GM23338 (cell line): ENCODE data around the gene KIF5A. TPM values are rescaled to one million over a fixed set of nuclear protein-coding genes. Genes with fewer than 3 reads are reported as not detected.

Experiments
- ATAC-seq: fragments of 200-7000 bp; cut with Tn5 transposase; 3 replicates; pipeline ENCODE4 v1.9.1; 2020
- DNase-seq: peaks from one replicate; pipeline ENCODE4 v3.0.0-alpha.2; 2015; ENCODE audit warnings: low spot score
- H2AFZ ChIP-seq: fragments of 200-600 bp; sonication (generic); 2 replicates; pipeline ENCODE4 v1.8.0; 2016; ENCODE audit warnings: antibody characterized with exemption, mild to moderate bottlenecking, moderate library complexity
- H3F3A ChIP-seq: fragments of 200-600 bp; sonication (generic); replicated peaks from 2 replicates; pipeline ENCODE4 v1.8.0; 2017; ENCODE audit warnings: antibody characterized with exemption, mixed run types, low read depth
- H3K27ac ChIP-seq: fragments of 200-600 bp; sonication (generic); 2 replicates; pipeline ENCODE4 v1.6.1; 2016; ENCODE audit warnings: low read depth
- H3K27me3 ChIP-seq: fragments of 200-600 bp; sonication (generic); 2 replicates; pipeline ENCODE4 v1.8.0; 2016; ENCODE audit warnings: mild to moderate bottlenecking, mixed run types, moderate library complexity; ENCODE audit not compliant: insufficient read depth
- H3K36me3 ChIP-seq: fragments of 200-600 bp; sonication (generic); 2 replicates; pipeline ENCODE4 v1.8.0; 2016; ENCODE audit warnings: mild to moderate bottlenecking; ENCODE audit not compliant: insufficient read depth
- H3K4me1 ChIP-seq: fragments of 200-600 bp; sonication (generic); 2 replicates; pipeline ENCODE4 v1.8.0; 2016; ENCODE audit warnings: mild to moderate bottlenecking, moderate library complexity; ENCODE audit not compliant: insufficient read depth
- H3K4me2 ChIP-seq: fragments of 200-600 bp; sonication (generic); 2 replicates; pipeline ENCODE4 v1.7.1; 2017; ENCODE audit warnings: mixed run types
- H3K4me3 ChIP-seq: fragments of 200-600 bp; sonication (generic); 2 replicates; pipeline ENCODE4 v1.6.1; 2016; ENCODE audit warnings: mixed run types
- H3K79me2 ChIP-seq: fragments of 200-600 bp; sonication (generic); replicated peaks from 2 replicates; pipeline ENCODE4 v1.8.0; 2017; ENCODE audit warnings: mild to moderate bottlenecking; ENCODE audit not compliant: insufficient read depth
- H3K9me2 ChIP-seq: fragments of 200-600 bp; sonication (generic); 2 replicates; pipeline ENCODE4 v1.8.0; 2017; ENCODE audit not compliant: insufficient read depth
- H4K20me1 ChIP-seq: fragments of 200-600 bp; sonication (generic); replicated peaks from 2 replicates; pipeline ENCODE4 v1.8.0; 2017; ENCODE audit warnings: mild to moderate bottlenecking; ENCODE audit not compliant: insufficient read depth
- H3K27ac Mint-ChIP-seq: 2 replicates; pipeline ENCODE4 v1.8.0; 2020; ENCODE audit warnings: inconsistent platforms, mild to moderate bottlenecking, moderate library complexity, mixed read lengths
- H3K27me3 Mint-ChIP-seq: 3 replicates; pipeline ENCODE4 v1.8.0; 2022; ENCODE audit warnings: low read depth, mild to moderate bottlenecking, moderate library complexity, mixed read lengths, inconsistent platforms; ENCODE audit not compliant: insufficient read depth, poor library complexity
- H3K36me3 Mint-ChIP-seq: 3 replicates; pipeline ENCODE4 v1.8.0; 2021; ENCODE audit warnings: low read depth, mild to moderate bottlenecking, inconsistent platforms, moderate library complexity, mixed read lengths
- H3K4me1 Mint-ChIP-seq: 3 replicates; pipeline ENCODE4 v1.8.0; 2020; ENCODE audit warnings: mild to moderate bottlenecking, inconsistent platforms, mixed read lengths
- H3K4me3 Mint-ChIP-seq: 3 replicates; pipeline ENCODE4 v1.8.0; 2021; ENCODE audit warnings: moderate library complexity, mild to moderate bottlenecking, inconsistent platforms, mixed read lengths
- H3K9me3 Mint-ChIP-seq: 3 replicates; pipeline ENCODE4 v1.8.0; 2020; ENCODE audit warnings: moderate library complexity, mild to moderate bottlenecking, inconsistent platforms, mixed read lengths
- CREB1 ChIP-seq: fragments of 250-450 bp; sonication (Bioruptor Pico); IDR thresholded peaks from 2 replicates; pipeline ENCODE4 v1.5.0; 2020; ENCODE audit warnings: low read depth, mild to moderate bottlenecking, moderate library complexity
- ETS1 ChIP-seq: IDR thresholded peaks from 2 replicates; pipeline ENCODE4 v1.6.1; 2016; ENCODE audit warnings: antibody characterized with exemption
- EZH2 ChIP-seq: fragments of 200-600 bp; sonication (generic); IDR thresholded peaks from one replicate; pipeline ENCODE4 v1.8.0; 2017; ENCODE audit warnings: antibody characterized with exemption, mild to moderate bottlenecking, low read depth; ENCODE audit not compliant: unreplicated experiment
- EZH2phosphoT487 ChIP-seq: fragments of 200-600 bp; sonication (generic); IDR thresholded peaks from one replicate; pipeline ENCODE4 v1.8.1; 2018; ENCODE audit warnings: antibody characterized with exemption; ENCODE audit not compliant: unreplicated experiment
- JUNB ChIP-seq: IDR thresholded peaks from one replicate; pipeline ENCODE4 v1.6.1; 2016; ENCODE audit warnings: antibody characterized with exemption; ENCODE audit not compliant: unreplicated experiment
- STAT1 ChIP-seq: IDR thresholded peaks from one replicate; pipeline ENCODE4 v1.6.1; 2016; ENCODE audit warnings: antibody characterized with exemption; ENCODE audit not compliant: unreplicated experiment
- ZNF114 ChIP-seq: fragments of 250-450 bp; sonication (Bioruptor Pico); IDR thresholded peaks from 2 replicates; pipeline ENCODE4 v1.5.0; 2020; ENCODE audit warnings: mild to moderate bottlenecking, moderate library complexity
- polyA plus RNA-seq: library from polyadenylated mRNA; unstranded; fragments of >200 nt; fragmentation: Nextera tagmentation; extraction: Ambion mirVana; gene quantifications from 2 replicates; pipeline ENCODE4 v1.2.1, GENCODE V29; 2016
- total RNA-seq: library from RNA; depleted of rRNA; stranded (reverse); fragments of >200 nt; shearing (Covaris generic); gene quantifications from 2 replicates; pipeline ENCODE4 v1.2.3, GENCODE V29; 2014

Gene KIF5A
- total and polyA plus RNA-seq, 2 experiments from 2014 or later, result 11.1 to 21.3 TPM

GRCh38 chr12:57628280-57629191, 78.7 kb downstream of the KIF5A start:
- peaks cover 22% of the 10 kb centered on the region for H4K20me1 ChIP-seq
- no peaks in the 10 kb centered on the region for H3K9me3 Mint-ChIP-seq
- ATAC-seq, result no peak
- no peaks in the 10 kb centered on the region for H3K36me3 ChIP-seq
- H3K79me2 ChIP-seq, result no peaks in the 10 kb centered on the region
- H3K27ac ChIP-seq, result no peak overlapping the region
- peaks cover 28% of the 10 kb centered on the region for H3K4me1 Mint-ChIP-seq
- peaks cover 100% of the 10 kb centered on the region for H3K27me3 ChIP-seq
- no peaks in the 10 kb centered on the region for H3K9me2 ChIP-seq
- H3K36me3 Mint-ChIP-seq, result no peaks in the 10 kb centered on the region
- H3K27ac Mint-ChIP-seq, result no peak overlapping the region
- peak overlapping the region; percentile 63 for H3K4me3 Mint-ChIP-seq
- peaks cover 94% of the 10 kb centered on the region for H3K27me3 Mint-ChIP-seq
- peak overlapping the region; percentile 84 for H2AFZ ChIP-seq
- H3K4me1 ChIP-seq, result peaks cover 21% of the 10 kb centered on the region
- TF ChIP-seq JUNB, result no peak
- TF ChIP-seq EZH2, result peak; percentile 92
- DNase-seq, result no peak
- H3F3A ChIP-seq, result peaks cover 12% of the 10 kb centered on the region; the same call in 1 of the 2 replicates
- peak overlapping the region; percentile 84 for H3K4me2 ChIP-seq
- H3K4me3 ChIP-seq, result peak overlapping the region; percentile 55

- H3K27ac ChIP-seq, result no peak overlapping the region
- Mint-ChIP-seq H3K36me3 (no peaks in the 10 kb centered on the region), H3K27me3 (peaks cover 85% of the 10 kb centered on the region), H3K27ac (no peak overlapping the region), H3K4me1 (peaks cover 29% of the 10 kb centered on the region), H3K9me3 (no peaks in the 10 kb centered on the region), H3K4me3 (no peak overlapping the region)
- H3K79me2 ChIP-seq, result no peaks in the 10 kb centered on the region
- peaks cover 24% of the 10 kb centered on the region for H3K4me1 ChIP-seq
- H3K9me2 ChIP-seq, result no peaks in the 10 kb centered on the region
- DNase-seq (no peak), ATAC-seq (no peak)
- H4K20me1 ChIP-seq, result peaks cover 22% of the 10 kb centered on the region
- TF ChIP-seq EZH2phosphoT487 (no peak), ZNF114 (CRISPR knock-in tag) (no peak)
- H2AFZ ChIP-seq, result no peak overlapping the region
- H3K4me2 ChIP-seq, result no peak overlapping the region
- no peak overlapping the region for H3K4me3 ChIP-seq
- H3F3A ChIP-seq, result peaks cover 12% of the 10 kb centered on the region; the same call in 1 of the 2 replicates
- H3K36me3 ChIP-seq, result no peaks in the 10 kb centered on the region
- H3K27me3 ChIP-seq, result peaks cover 100% of the 10 kb centered on the region
Observed at GRCh38 chr12:57629897-57630471, 80.1 kb downstream of the KIF5A start.

- peak overlapping the region; percentile 73 for H3K4me3 Mint-ChIP-seq
- Histone ChIP-seq H3K9me2 (no peaks in the 10 kb centered on the region), H3K4me3 (peak overlapping the region; percentile 74; the same call in 1 of the 2 replicates), H3K27ac (no peak overlapping the region), H3K4me1 (peaks cover 24% of the 10 kb centered on the region), H3K79me2 (no peaks in the 10 kb centered on the region), H3K27me3 (peaks cover 100% of the 10 kb centered on the region), H2AFZ (no peak overlapping the region), H4K20me1 (peaks cover 22% of the 10 kb centered on the region), H3F3A (peaks cover 12% of the 10 kb centered on the region; the same call in 1 of the 2 replicates), H3K36me3 (no peaks in the 10 kb centered on the region), H3K4me2 (peak overlapping the region; percentile 96)
- peaks cover 29% of the 10 kb centered on the region for H3K4me1 Mint-ChIP-seq
- no peaks in the 10 kb centered on the region for H3K36me3 Mint-ChIP-seq
- H3K9me3 Mint-ChIP-seq, result no peaks in the 10 kb centered on the region
- H3K27me3 Mint-ChIP-seq, result peaks cover 76% of the 10 kb centered on the region
- DNase-seq (no peak), ATAC-seq (no peak)
- H3K27ac Mint-ChIP-seq, result no peak overlapping the region
- no peak for TF ChIP-seq CREB1
- no peak for TF ChIP-seq ETS1
- TF ChIP-seq STAT1, result no peak
Observed at GRCh38 chr12:57630891-57631433, 81.1 kb downstream of the KIF5A start.
